ENCODE results near the gene OPN4.
A peak's percentile ranks its signal among the peaks of the same experiment; 100 is the strongest.

OPN4 gene

GRCh38 chr10:86662186-86663045, 8.1 kb downstream of the OPN4 start:
- DNase-seq, result no peak

GRCh38 chr10:86663046-86663345, 8.6 kb downstream of the OPN4 start:
- no peak for DNase-seq

GRCh38 chr10:86663576-86664339, 9.4 kb downstream of the OPN4 start:
- DNase-seq, result peak in 1 of 58 donors; percentile 44

- DNase-seq, result peak in 9 of 58 donors; percentile 17 to 61 (median 40)
Measured at GRCh38 chr10:86664341-86665217, 10.2 kb downstream of the OPN4 start.

GRCh38 chr10:86665218-86665607, 10.9 kb downstream of the OPN4 start:
- DNase-seq, result peak in 1 of 58 donors; percentile 37

GRCh38 chr10:86665868-86666267, 11.5 kb downstream of the OPN4 start:
- peak in 50 of 58 donors; percentile 27 to 95 (median 72) for DNase-seq

- DNase-seq, result peak in 37 of 58 donors; percentile 17 to 73 (median 39)
Measured at GRCh38 chr10:86666538-86666937, 12.2 kb downstream of the OPN4 start.

- DNase-seq, result peak in 8 of 58 donors; percentile 22 to 53 (median 30)
Measured at GRCh38 chr10:86667421-86668181, 13.3 kb downstream of the OPN4 start.

GRCh38 chr10:86668297-86669165, 14.2 kb downstream of the OPN4 start, which contains the start of gene LDB3:
LDB3 (plus strand) TSS chr10:86668511; CDS start chr10:86668692, 181 bp downstream.
- peak in 4 of 58 donors; percentile 33 to 35 (median 34) for DNase-seq

- no peak for DNase-seq
Measured at GRCh38 chr10:86670290-86670811, 16.0 kb downstream of the OPN4 start.

GRCh38 chr10:86670876-86671275, 16.5 kb downstream of the OPN4 start:
- no peak for DNase-seq

- DNase-seq, result no peak
Measured at GRCh38 chr10:86671419-86671818, 17.1 kb downstream of the OPN4 start.

GRCh38 chr10:86671985-86672710, 17.8 kb downstream of the OPN4 start:
- DNase-seq, result no peak

GRCh38 chr10:86673216-86673826, 19.0 kb downstream of the OPN4 start:
- DNase-seq, result no peak

GRCh38 chr10:86673827-86674581, 19.7 kb downstream of the OPN4 start:
- DNase-seq, result peak in 23 of 58 donors; percentile 8 to 65 (median 27)

- peak in 16 of 58 donors; percentile 6 to 61 (median 24) for DNase-seq
Measured at GRCh38 chr10:86674912-86675311, 20.6 kb downstream of the OPN4 start.

GRCh38 chr10:86677374-86677773, 23.0 kb downstream of the OPN4 start:
- no peak for DNase-seq
